Tibial nerve (tissue), 4 donors: ENCODE data around the gene SLC6A4.

Experiments used
- CTCF ChIP-seq, 5 experiments: fragments of 200-600 bp in 3 of 5; fragments of 450-650 bp in 2 of 5; sonication (generic) in 3 of 5; IDR thresholded peaks; one replicate each; pipeline ENCODE4 v1.5.1; 2016 to 2019; ENCODE audit warnings: antibody characterized with exemption in 5 of 5, mild to moderate bottlenecking in 3 of 5, moderate library complexity in 2 of 5
- EP300 ChIP-seq, 2 donors: sonication (generic); formaldehyde crosslinking; IDR thresholded peaks; one replicate each; pipeline ENCODE4 v1.6.1; 2017; ENCODE audit warnings: antibody characterized with exemption in 2 of 2, mild to moderate bottlenecking in 1 of 2
- POLR2A ChIP-seq, 2 donors: fragments of 450-650 bp; IDR thresholded peaks; one replicate each; pipeline ENCODE4 v1.6.1; 2017; ENCODE audit warnings: antibody characterized with exemption in 2 of 2, mild to moderate bottlenecking in 2 of 2, moderate library complexity in 2 of 2

DNA sequence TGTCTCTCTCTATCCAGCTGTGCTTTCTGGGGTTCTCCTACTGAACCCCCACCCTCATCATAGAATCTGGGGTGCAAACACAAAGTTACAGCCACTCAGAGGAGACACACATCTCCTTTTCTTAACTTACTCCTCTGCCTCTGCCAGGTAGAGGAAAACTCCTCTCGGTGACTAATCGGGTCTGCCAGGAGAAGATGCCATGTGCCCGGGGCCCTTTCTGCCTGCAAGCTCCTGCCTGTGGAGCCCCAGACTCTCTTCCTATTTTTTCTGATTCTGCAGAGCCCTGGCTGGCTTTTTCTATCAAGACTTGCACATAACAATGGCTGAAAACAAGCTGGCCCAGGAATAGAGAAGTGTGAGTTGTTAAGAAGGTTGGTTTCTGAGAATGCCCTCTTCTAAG lies 10.4 kb downstream of the SLC6A4 start:
- TF ChIP-seq POLR2A (IDR thresholded peaks at IDR 0.05) (no peak), CTCF (IDR thresholded peaks at IDR 0.05) (no peak), EP300 (IDR thresholded peaks at IDR 0.05) (no peak)
